Measurements from ENCODE around the gene JPT2.

The JPT2 gene

GRCh38 chr16:1729445-1729844 lies 51.4 kb downstream of the JPT2 start:
- Histone ChIP-seq H3K4me2 (ENCODE audit: low read length) (no peak overlapping the region), H3K9me2 (replicated peaks; ENCODE audit: control insufficient read depth, low read length) (no peaks in the 10 kb centered on the region), H3K4me1 (ENCODE audit: control insufficient read depth, low read length) (peaks cover 19% of the 10 kb centered on the region), H3K36me3 (ENCODE audit: control insufficient read depth, low read length) (peaks cover 79% of the 10 kb centered on the region), H3K27ac (ENCODE audit: low read depth, low read length) (no peak overlapping the region), H3K27me3 (ENCODE audit: control insufficient read depth, low read length) (no peaks in the 10 kb centered on the region), H3K4me3 (ENCODE audit: low read length) (no peak overlapping the region), H3K79me2 (ENCODE audit: control insufficient read depth, low read length) (peaks cover 47% of the 10 kb centered on the region), H3F3A (ENCODE audit: control insufficient read depth, insufficient read depth) (peaks cover under 1% of the 10 kb centered on the region), H3K9me3 (ENCODE audit: control insufficient read depth, insufficient read depth, low read length) (peaks cover 14% of the 10 kb centered on the region; the same call in 1 of the 2 replicates), H4K20me1 (ENCODE audit: control insufficient read depth, insufficient read depth, low read depth, low read length) (no peaks in the 10 kb centered on the region)
- no peak for TF ChIP-seq EZH2phosphoT487 (IDR thresholded peaks at IDR 0.05; ENCODE audit: borderline replicate concordance, low read length)
- no peak for TF ChIP-seq CTCF (IDR thresholded peaks at IDR 0.05; ENCODE audit: low read depth, low read length, poor library complexity, severe bottlenecking)

GRCh38 chr16:1731073-1731472 lies 53.0 kb downstream of the JPT2 start:
- Histone ChIP-seq H3K27ac (ENCODE audit: low read depth, low read length) (no peak overlapping the region), H3K27me3 (ENCODE audit: control insufficient read depth, low read length) (no peaks in the 10 kb centered on the region), H3K4me3 (ENCODE audit: low read length) (no peak overlapping the region), H3F3A (ENCODE audit: control insufficient read depth, insufficient read depth) (peaks cover 17% of the 10 kb centered on the region), H3K36me3 (ENCODE audit: control insufficient read depth, low read length) (peaks cover 84% of the 10 kb centered on the region), H3K4me2 (ENCODE audit: low read length) (no peak overlapping the region), H4K20me1 (ENCODE audit: control insufficient read depth, insufficient read depth, low read depth, low read length) (no peaks in the 10 kb centered on the region), H3K9me2 (replicated peaks; ENCODE audit: control insufficient read depth, low read length) (no peaks in the 10 kb centered on the region), H3K79me2 (ENCODE audit: control insufficient read depth, low read length) (peaks cover 37% of the 10 kb centered on the region), H3K9me3 (ENCODE audit: control insufficient read depth, insufficient read depth, low read length) (peaks cover 30% of the 10 kb centered on the region), H3K4me1 (ENCODE audit: control insufficient read depth, low read length) (peaks cover 3% of the 10 kb centered on the region)
- no peak for TF ChIP-seq CTCF (IDR thresholded peaks at IDR 0.05; ENCODE audit: low read depth, low read length, poor library complexity, severe bottlenecking)
- TF ChIP-seq EZH2phosphoT487 (IDR thresholded peaks at IDR 0.05; ENCODE audit: borderline replicate concordance, low read length), result no peak

GRCh38 chr16:1731603-1732002 lies 53.5 kb downstream of the JPT2 start:
- Histone ChIP-seq H3K4me2 (ENCODE audit: low read length) (no peak overlapping the region), H3K9me3 (ENCODE audit: control insufficient read depth, insufficient read depth, low read length) (peaks cover 35% of the 10 kb centered on the region), H3K4me3 (ENCODE audit: low read length) (no peak overlapping the region), H3K27ac (ENCODE audit: low read depth, low read length) (no peak overlapping the region), H3F3A (ENCODE audit: control insufficient read depth, insufficient read depth) (peaks cover 19% of the 10 kb centered on the region), H3K9me2 (replicated peaks; ENCODE audit: control insufficient read depth, low read length) (no peaks in the 10 kb centered on the region), H3K79me2 (ENCODE audit: control insufficient read depth, low read length) (peaks cover 32% of the 10 kb centered on the region), H3K27me3 (ENCODE audit: control insufficient read depth, low read length) (no peaks in the 10 kb centered on the region), H3K4me1 (ENCODE audit: control insufficient read depth, low read length) (no peaks in the 10 kb centered on the region), H4K20me1 (ENCODE audit: control insufficient read depth, insufficient read depth, low read depth, low read length) (no peaks in the 10 kb centered on the region), H3K36me3 (ENCODE audit: control insufficient read depth, low read length) (peaks cover 79% of the 10 kb centered on the region)
- TF ChIP-seq EZH2phosphoT487 (IDR thresholded peaks at IDR 0.05; ENCODE audit: borderline replicate concordance, low read length) (no peak), CTCF (IDR thresholded peaks at IDR 0.05; ENCODE audit: low read depth, low read length, poor library complexity, severe bottlenecking) (no peak)
